ENCODE results near the gene GP9. TPM values are rescaled to one million over a fixed set of nuclear protein-coding genes. Genes with fewer than 3 reads are reported as not detected.
"Not testable (repeated sequence)": the region's sequence is repeated elsewhere in the genome, so short reads cannot be mapped to it uniquely, and the experiment has no call there.

Gene GP9
- total RNA-seq, 1 experiment from 2014 or later: not detected

- DNase-seq (ENCODE audit: low spot score): not testable (repeated sequence)
Observed at GRCh38 chr3:129111076-129111780, 50.6 kb downstream of the GP9 start.

Other genes with a start within 250 kb of the GP9 start
- 86.2 and 94.1 TPM in 2 replicates for gene ACAD9, start 181.2 kb upstream of the GP9 start, total RNA-seq (2014; rRNA removed; shearing (Covaris generic))
- 0.13 and 0.74 TPM in 2 replicates for gene CFAP92, start 66.7 kb upstream of the GP9 start, total RNA-seq (2014; rRNA removed; shearing (Covaris generic))
- gene EFCC1, start 59.5 kb upstream of the GP9 start, total RNA-seq (2014; rRNA removed; shearing (Covaris generic)): 0.25 TPM in 1 of 2 replicates, not detected in the other
- 36.8 and 37.3 TPM in 2 replicates for gene RAB43, start 61.0 kb downstream of the GP9 start, total RNA-seq (2014; rRNA removed; shearing (Covaris generic))
- gene ISY1, start 100.3 kb downstream of the GP9 start, total RNA-seq (2014; rRNA removed; shearing (Covaris generic)): 24.2 and 25.2 TPM in 2 replicates
- gene CNBP, start 123.1 kb downstream of the GP9 start, total RNA-seq (2014; rRNA removed; shearing (Covaris generic)): 289 and 305 TPM in 2 replicates
- 186 and 190 TPM in 2 replicates for gene COPG1, start 188.8 kb downstream of the GP9 start, total RNA-seq (2014; rRNA removed; shearing (Covaris generic))
- gene HMCES, start 218.1 kb downstream of the GP9 start, total RNA-seq (2014; rRNA removed; shearing (Covaris generic)): 58.0 and 63.5 TPM in 2 replicates